ENCODE measurements around the gene B3GAT1.

Gene B3GAT1

GRCh38 chr11:134340354-134340964 lies 71.6 kb downstream of the B3GAT1 start:
- no peak for DNase-seq (ENCODE audit: extremely low read depth in 1 of 2, low read depth in 1 of 2)

DNA sequence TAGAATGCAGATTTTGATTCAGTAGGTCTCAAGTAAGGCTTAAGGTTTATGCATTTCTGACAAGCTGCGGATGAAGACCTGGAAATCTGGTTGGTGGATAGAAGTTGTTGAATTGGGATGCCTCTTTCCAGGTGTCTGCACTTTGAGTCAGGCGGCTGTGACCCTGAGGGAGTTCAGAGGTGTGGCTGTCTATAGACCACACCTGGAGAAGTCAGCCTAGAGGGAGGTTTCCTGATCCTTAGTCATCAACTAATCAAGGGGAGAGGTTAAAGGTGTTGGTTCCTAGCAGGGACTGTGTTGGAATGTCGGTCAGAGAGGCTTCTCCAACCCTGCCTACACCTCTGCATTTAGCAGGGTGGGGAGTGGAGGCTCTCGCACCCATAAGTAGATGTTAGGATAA lies 72.3 kb downstream of the B3GAT1 start:
- no peak for DNase-seq (ENCODE audit: extremely low read depth in 1 of 2, low read depth in 1 of 2)

GRCh38 chr11:134338654-134339053 lies 73.4 kb downstream of the B3GAT1 start:
- no peak for DNase-seq (ENCODE audit: extremely low read depth in 1 of 2, low read depth in 1 of 2)

- DNase-seq (ENCODE audit: extremely low read depth in 1 of 2, low read depth in 1 of 2): no peak
Measured at GRCh38 chr11:134338068-134338467, 74.0 kb downstream of the B3GAT1 start.

DNA sequence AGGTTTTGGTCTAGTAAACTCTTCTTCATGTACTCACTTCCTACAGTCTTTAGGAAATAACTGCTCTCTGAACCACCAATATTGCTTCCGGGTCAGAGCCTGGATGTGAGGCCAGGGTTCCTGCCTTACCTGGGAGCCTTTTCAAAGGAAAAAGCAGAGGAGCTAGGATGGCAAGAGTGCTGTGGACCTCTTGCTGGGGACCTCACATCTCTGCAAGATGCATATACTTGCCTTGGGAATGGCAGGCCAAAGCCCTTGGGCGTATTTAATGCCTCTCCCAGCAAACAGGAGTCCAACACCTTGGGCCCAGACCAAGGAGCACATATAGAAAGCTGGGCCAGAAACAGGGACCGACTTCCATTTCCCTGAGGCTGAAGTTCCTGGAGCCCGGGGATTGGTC lies 75.0 kb downstream of the B3GAT1 start:
- DNase-seq (ENCODE audit: extremely low read depth in 1 of 2, low read depth in 1 of 2): no peak

DNA sequence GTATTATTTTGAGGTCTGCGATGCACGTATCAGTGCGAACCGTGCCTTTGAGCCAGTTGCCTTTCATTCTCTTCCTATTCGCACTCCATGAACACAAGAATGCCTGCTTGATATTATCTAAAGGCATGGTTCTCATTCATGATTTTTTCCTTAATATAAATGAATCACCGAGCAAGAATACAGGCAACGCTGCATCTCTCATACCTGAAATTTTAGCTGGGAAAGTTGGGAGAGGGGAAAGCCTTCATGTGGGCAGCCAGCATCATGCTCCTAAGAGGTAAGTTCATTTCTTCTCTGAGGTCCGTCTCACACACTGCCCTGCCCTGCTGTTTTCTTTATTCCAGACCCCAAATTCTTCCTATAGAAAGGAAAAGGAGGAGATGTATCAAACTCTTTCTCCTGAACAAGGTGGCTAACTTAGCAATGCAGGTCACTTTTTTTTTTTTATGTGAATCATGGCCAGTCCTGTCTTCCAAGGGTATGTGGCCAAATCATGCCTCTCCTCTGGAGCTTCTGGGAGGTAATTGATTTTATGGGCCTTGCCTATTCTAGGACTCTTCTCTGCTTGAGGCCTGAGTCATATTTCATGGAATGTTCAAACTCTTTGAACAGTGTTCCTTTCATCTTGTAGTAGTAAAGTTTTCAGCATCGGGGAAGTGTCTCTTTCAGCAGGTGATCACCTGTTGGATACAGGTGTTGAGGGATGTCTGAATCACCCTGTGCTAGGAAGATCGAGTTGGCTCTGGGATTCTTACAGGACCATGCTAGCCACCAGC lies 77.1 kb downstream of the B3GAT1 start:
- no peak for DNase-seq (ENCODE audit: extremely low read depth in 1 of 2, low read depth in 1 of 2)

DNA sequence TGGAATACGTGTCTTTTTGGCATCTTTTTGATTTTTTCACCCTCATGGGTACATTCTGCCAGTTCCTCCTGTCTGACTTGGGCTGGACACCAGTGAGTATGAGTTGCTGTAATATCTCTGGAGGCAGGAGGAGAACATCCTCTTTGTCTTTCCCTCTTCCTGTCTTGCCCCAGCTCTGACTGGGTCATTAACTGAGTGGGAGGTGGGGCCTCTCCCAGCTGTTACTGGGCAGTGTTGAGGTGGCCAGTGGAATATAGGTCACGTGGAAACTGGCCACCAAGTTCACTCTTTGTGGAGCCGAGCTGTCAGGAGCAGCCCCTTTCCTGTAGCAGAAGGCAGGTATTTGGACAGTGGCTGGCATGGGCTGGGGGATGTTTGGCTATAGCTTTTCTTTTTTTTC lies 78.1 kb downstream of the B3GAT1 start:
- DNase-seq (ENCODE audit: extremely low read depth in 1 of 2, low read depth in 1 of 2): no peak

DNA sequence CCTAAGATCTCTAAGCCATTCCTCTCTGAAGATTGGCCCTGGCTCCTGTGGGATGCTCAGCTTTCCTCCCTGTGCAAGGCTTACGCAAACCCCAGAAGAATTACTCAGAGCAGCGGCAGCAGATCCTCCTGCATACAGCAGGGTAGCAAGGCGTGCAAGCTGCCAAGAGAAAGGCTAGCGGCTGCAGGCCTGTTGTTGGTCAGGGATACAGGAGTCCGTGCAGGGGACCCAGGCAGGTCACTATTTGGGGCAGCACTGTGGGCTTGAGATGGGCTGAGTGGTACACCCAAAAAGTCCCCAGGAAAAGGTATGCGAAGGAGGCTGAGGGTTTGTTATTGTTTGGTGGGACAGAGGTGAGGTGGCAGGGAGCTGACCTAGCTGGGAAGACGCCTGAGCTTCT lies 78.7 kb downstream of the B3GAT1 start:
- DNase-seq (ENCODE audit: extremely low read depth in 1 of 2, low read depth in 1 of 2): no peak

DNA sequence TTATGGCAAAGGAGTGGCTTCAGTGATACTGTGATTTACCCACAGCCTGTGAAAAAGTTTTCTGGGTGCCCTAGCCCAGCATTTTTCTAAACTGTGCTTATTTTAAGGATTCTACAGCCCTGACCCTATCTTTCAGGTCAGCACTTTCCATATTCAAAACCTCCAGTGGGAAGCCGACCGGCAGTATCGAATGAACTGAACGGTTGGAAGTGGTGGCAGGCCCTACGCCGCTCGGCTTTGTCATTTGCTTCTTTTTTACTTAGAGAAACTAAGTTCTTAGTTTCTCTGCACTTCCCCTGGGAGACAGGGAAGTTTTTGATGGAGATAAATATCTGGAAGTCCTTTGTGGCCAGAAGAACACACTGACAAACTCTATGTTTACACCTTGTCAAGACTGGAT lies 79.3 kb downstream of the B3GAT1 start:
- no peak for DNase-seq (ENCODE audit: extremely low read depth in 1 of 2, low read depth in 1 of 2)

DNA sequence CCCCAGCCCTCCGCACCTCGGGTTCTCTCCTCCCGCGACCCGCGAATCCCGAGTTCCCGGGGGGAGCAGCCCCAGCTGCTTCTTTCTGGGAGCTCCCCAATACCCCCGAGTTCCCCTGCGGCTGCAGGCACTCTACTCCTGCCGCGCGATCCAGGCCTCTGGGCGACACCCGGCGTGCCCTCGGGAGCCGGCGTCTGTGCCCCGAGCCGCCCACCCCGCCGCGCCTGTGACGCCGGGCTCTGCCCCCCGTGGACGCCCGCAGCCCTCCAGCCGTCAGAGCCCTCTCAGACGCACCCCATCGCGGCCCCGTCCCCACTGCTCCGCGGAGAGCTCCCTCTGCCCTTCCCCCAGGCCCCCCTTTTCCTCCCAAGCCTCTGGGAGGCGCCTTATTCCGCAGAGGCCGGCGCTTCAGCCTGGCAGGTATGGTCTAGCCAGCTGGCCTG lies 79.8 kb downstream of the B3GAT1 start:
- no peak for DNase-seq (ENCODE audit: extremely low read depth in 1 of 2, low read depth in 1 of 2)

DNA sequence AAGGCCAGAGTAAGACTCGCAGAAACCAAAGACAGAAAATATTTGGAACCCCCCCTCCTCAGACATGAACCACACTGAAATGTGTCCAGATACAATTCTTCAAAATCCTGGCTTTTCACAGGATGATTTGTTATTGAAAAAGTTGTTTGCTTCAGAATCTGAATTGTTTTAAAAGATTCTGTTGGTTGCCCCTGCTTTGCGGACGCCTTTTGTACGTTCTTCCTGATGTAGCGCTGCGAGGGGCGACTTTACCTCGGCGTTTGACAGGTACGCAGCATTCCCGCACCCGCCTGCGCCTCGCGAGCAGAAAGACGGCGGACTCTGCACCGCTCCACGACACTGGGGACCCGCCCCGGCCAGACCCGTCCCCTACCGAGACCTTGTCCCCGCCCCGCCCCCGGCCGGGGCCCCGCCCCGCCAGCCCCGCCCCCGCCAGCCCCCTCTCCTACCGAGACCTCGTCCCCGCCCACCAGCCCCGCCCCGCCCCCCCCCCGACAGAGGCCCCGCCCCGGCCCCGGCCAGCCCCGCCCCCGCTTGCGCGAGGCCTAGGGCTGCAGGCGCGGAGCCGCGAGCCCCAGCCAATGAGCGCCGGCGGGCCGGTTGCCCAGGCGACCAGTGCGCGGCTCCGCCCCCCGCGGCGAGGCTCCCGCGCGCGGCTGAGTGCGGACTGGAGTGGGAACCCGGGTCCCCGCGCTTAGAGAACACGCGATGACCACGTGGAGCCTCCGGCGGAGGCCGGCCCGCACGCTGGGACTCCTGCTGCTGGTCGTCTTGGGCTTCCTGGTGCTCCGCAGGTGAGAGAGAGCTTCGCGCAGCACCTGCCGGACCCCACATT lies 80.5 kb downstream of the B3GAT1 start, which contains the start of gene GLB1L2:
GLB1L2 (plus strand) TSS at position 635 of the 835 bp plus-strand sequence; CDS start at position 709, 74 bp downstream.
- peak; percentile 57 to 69 for DNase-seq (ENCODE audit: extremely low read depth in 1 of 2, low read depth in 1 of 2)

- DNase-seq (ENCODE audit: extremely low read depth in 1 of 2, low read depth in 1 of 2): no peak
Measured at GRCh38 chr11:134330611-134331353, 81.3 kb downstream of the B3GAT1 start.

Measured in stimulated activated CD8-positive, alpha-beta memory T cell treated with anti-CD3 and anti-CD28 coated beads, Interleukin-7, amount 100 ng/mL, for 48 hours (primary cell).